K562 (cell line): ENCODE measurements around the gene UBR4. TPM values are rescaled to one million over a fixed set of nuclear protein-coding genes. Genes with fewer than 3 reads are reported as not detected.

Source experiments
- ATAC-seq: fragments of 200-7000 bp; cut with Tn5 transposase; 3 replicates; pipeline ENCODE4 v1.9.1; 2020; ENCODE audit warnings: moderate library complexity
- BruUV-seq: library from RNA; stranded (reverse); fragments of 400-500 nt; replicated peaks from 2 replicates; lab custom pipeline; 2021; lab: Mats Ljungman, UMichigan
- CTCF ChIA-PET: fragments of 300-600 bp; formaldehyde crosslinking; extraction: SDS; loops from one replicate; lab custom pipeline; 2021; ENCODE audit warnings: low intra/inter-chr PET ratio; lab: Yijun Ruan, JAX
- POLR2A ChIA-PET: fragments of 300-600, 350-650 bp; sonication (Branson Sonifier 250); formaldehyde crosslinking; extraction: SDS; loops from one replicate; lab custom pipeline; 2021; ENCODE audit warnings: antibody characterized with exemption, inconsistent platforms; lab: Yijun Ruan, JAX
- DNase-seq, 4 experiments: peaks; one replicate each; pipeline versions ENCODE4 v3.0.0 to v3.0.0-alpha.2; 2011 to 2018; ENCODE audit warnings: low spot score in 3 of 4, mixed read lengths in 3 of 4; ENCODE audit errors: extremely low read depth in 1 of 4
- FAIRE-seq: peaks from 2 replicates; lab custom pipeline; 2011; peaks lifted over from hg19 to GRCh38; lab: Jason Lieb, UNC
- H2AFZ ChIP-seq: 2 replicates; pipeline ENCODE4 v1.6.0; 2011; ENCODE audit warnings: low read depth, low read length, control low read depth, inconsistent platforms
- H3K27ac ChIP-seq: fragments of 200-600 bp; 3 replicates; pipeline ENCODE4 v1.8.0; 2011; ENCODE audit warnings: low read depth, mild to moderate bottlenecking, control low read depth, inconsistent platforms, low read length, moderate library complexity, mixed read lengths; ENCODE audit errors: extremely low read depth
- H3K27me3 ChIP-seq, 2 experiments: fragments of 300-600 bp in 1 of 2; 2 replicates in 1 of 2; 3 replicates in 1 of 2; pipeline versions ENCODE4 v1.6.0 to v1.8.0; 2011; ENCODE audit warnings: inconsistent platforms in 2 of 2, low read length in 2 of 2, mild to moderate bottlenecking in 1 of 2, mixed read lengths in 1 of 2, moderate library complexity in 1 of 2; ENCODE audit not compliant: control insufficient read depth in 2 of 2, insufficient read depth in 2 of 2
- H3K36me3 ChIP-seq: fragments of 300-600 bp; 3 replicates; pipeline ENCODE4 v1.8.0; 2011; ENCODE audit warnings: mild to moderate bottlenecking, low read length, inconsistent platforms; ENCODE audit not compliant: control insufficient read depth, insufficient read depth
- H3K4me1 ChIP-seq, 2 experiments: fragments of 200-600 bp in 1 of 2; replicated peaks in 1 of 2; 2 replicates in 1 of 2; 3 replicates in 1 of 2; pipeline versions ENCODE4 v1.5.1 to v1.8.0; 2011; ENCODE audit warnings: inconsistent platforms in 2 of 2, low read length in 2 of 2, mild to moderate bottlenecking in 1 of 2, mixed read lengths in 1 of 2, moderate library complexity in 1 of 2; ENCODE audit not compliant: control insufficient read depth in 2 of 2, insufficient read depth in 2 of 2
- H3K4me2 ChIP-seq: 2 replicates; pipeline ENCODE4 v1.6.1; 2011; ENCODE audit warnings: low read length, control low read depth, inconsistent platforms, mixed read lengths; ENCODE audit not compliant: insufficient read depth
- H3K4me3 ChIP-seq: fragments of 200-600 bp; sonication (generic), shearing (Covaris generic); 2 replicates; pipeline ENCODE4 v1.5.1; 2016; ENCODE audit warnings: control low read depth, inconsistent platforms
- H3K79me2 ChIP-seq: fragments of 200-600 bp; 3 replicates; pipeline ENCODE4 v1.8.0; 2011; ENCODE audit warnings: low read length, inconsistent platforms; ENCODE audit not compliant: control insufficient read depth, insufficient read depth
- H3K9ac ChIP-seq, 2 experiments: 2 replicates each; pipeline versions ENCODE4 v1.6.0 to v1.6.1; 2011; ENCODE audit warnings: low read depth in 2 of 2, low read length in 2 of 2, control low read depth in 1 of 2, inconsistent platforms in 1 of 2, mild to moderate bottlenecking in 1 of 2, mixed read lengths in 1 of 2; ENCODE audit not compliant: insufficient read depth in 1 of 2
- H3K9me1 ChIP-seq: one replicate; pipeline ENCODE4 v1.6.0; 2011; ENCODE audit warnings: inconsistent platforms, mild to moderate bottlenecking, low read length, moderate library complexity; ENCODE audit not compliant: control insufficient read depth, insufficient read depth
- H3K9me3 ChIP-seq: replicated peaks from 2 replicates; pipeline ENCODE4 v1.5.1; 2011; ENCODE audit warnings: low read depth, low read length, inconsistent platforms; ENCODE audit not compliant: control insufficient read depth, insufficient read depth
- H4K20me1 ChIP-seq: replicated peaks from 2 replicates; pipeline ENCODE4 v1.6.1; 2011; ENCODE audit warnings: low read length, inconsistent platforms, mixed read lengths; ENCODE audit not compliant: control insufficient read depth, insufficient read depth
- BDP1 ChIP-seq: IDR thresholded peaks from 3 replicates; pipeline ENCODE4 v1.6.1; 2011; ENCODE audit not compliant: insufficient read length, insufficient read depth
- FOS ChIP-seq: IDR thresholded peaks from 3 replicates; pipeline ENCODE4 v1.6.1; 2011; ENCODE audit not compliant: insufficient read length; ENCODE audit errors: extremely low read depth
- JUND ChIP-seq, 2 experiments: IDR thresholded peaks; 2 replicates in 1 of 2; 3 replicates in 1 of 2; pipeline ENCODE4 v1.6.1; 2011; ENCODE audit warnings: borderline replicate concordance in 2 of 2, low read depth in 2 of 2, low read length in 2 of 2, improper control_type of control experiment in 1 of 2, missing biosample characterization in 1 of 2, missing genetic modification characterization in 1 of 2, missing genetic modification reagents in 1 of 2
- MEIS2 ChIP-seq: fragments of 450-650 bp; IDR thresholded peaks from 2 replicates; pipeline ENCODE4 v1.6.1; 2014; ENCODE audit warnings: mild to moderate bottlenecking; ENCODE audit not compliant: partially characterized antibody
- PML ChIP-seq: IDR thresholded peaks from 2 replicates; pipeline ENCODE4 v1.6.1; 2012; ENCODE audit warnings: low read length, inconsistent platforms
- POLR2B ChIP-seq: fragments of 450-650 bp; IDR thresholded peaks from 2 replicates; pipeline ENCODE4 v1.6.1; 2018; ENCODE audit warnings: low read depth; ENCODE audit not compliant: partially characterized antibody
- POLR2G ChIP-seq: fragments of 200-400 bp; formaldehyde crosslinking; IDR thresholded peaks from 2 replicates; pipeline ENCODE4 v1.6.1; 2017; ENCODE audit warnings: low read depth, mild to moderate bottlenecking, antibody characterized with exemption, low read length, moderate library complexity
- TAF9B ChIP-seq: fragments of 450-650 bp; IDR thresholded peaks from 2 replicates; pipeline ENCODE4 v1.6.1; 2018; ENCODE audit warnings: mild to moderate bottlenecking; ENCODE audit not compliant: partially characterized antibody
- ZNF146 ChIP-seq: IDR thresholded peaks from one replicate; pipeline ENCODE4 v1.6.1; 2018; ENCODE audit warnings: missing compliant biosample characterization; ENCODE audit not compliant: unreplicated experiment
- ZNF324 ChIP-seq: fragments of 250-450 bp; sonication (Bioruptor Pico); IDR thresholded peaks from 2 replicates; pipeline ENCODE4 v1.4.0; 2020; ENCODE audit warnings: mild to moderate bottlenecking
- WGBS: fragments of 100-300 bp; shearing (Covaris generic); methylation state at CpG from one replicate; pipeline ENCODE4 v1.1.6; 2016; ENCODE audit warnings: low coverage, mixed read lengths; ENCODE audit not compliant: insufficient coverage; ENCODE audit errors: missing lambda C conversion rate; 5-methylcytosine and 5-hydroxymethylcytosine counted together
- in situ Hi-C: fragments of 300-500 bp; cut with MboI; formaldehyde crosslinking; loops from 4 replicates; pipeline ENCODE4 v1.15.0; 2018; ENCODE audit warnings: inconsistent platforms, mixed read lengths
- intact Hi-C: fragments of 100-400 bp; cut with micrococcal nuclease; formaldehyde crosslinking; loops from 2 replicates; pipeline ENCODE4 v1.14.2; 2022
- polyA plus RNA-seq, 8 experiments: library from polyadenylated mRNA; depleted of rRNA in 4 of 8; stranded (reverse) in 5 of 8; unstranded in 3 of 8; fragments of >200 nt; fragmentation: Nextera tagmentation in 2 of 8; fragmentation: Illumina TruSeq in 1 of 8; extraction: Ambion mirVana in 2 of 8; extraction: Trizol in 1 of 8; gene quantifications; 2 replicates each; pipeline versions ENCODE4 v1.2.1 to v1.2.3, GENCODE V29; 2011 to 2014; ENCODE audit warnings: inconsistent platforms in 1 of 8, missing spikeins in 1 of 8
- total RNA-seq, 7 experiments: library from RNA; depleted of rRNA in 6 of 7; stranded (reverse); fragments of >200 nt in 6 of 7; fragmentation: Illumina TruSeq in 2 of 7; extraction: Trizol in 2 of 7; gene quantifications; 2 replicates each; pipeline versions ENCODE4 v1.2.1 to v1.2.3, GENCODE V29; 2011 to 2021; ENCODE audit warnings: low replicate concordance in 1 of 7
- TF ChIP-seq, protein P1 (sequence below): sonication (generic); formaldehyde crosslinking; IDR thresholded peaks from 2 replicates; pipeline ENCODE4 v1.8.0; 2022; ENCODE audit warnings: missing genetic modification reagents, mild to moderate bottlenecking, moderate library complexity, borderline replicate concordance
- TF ChIP-seq, protein P2 (sequence below): fragments of 450-650 bp; formaldehyde crosslinking; IDR thresholded peaks from 2 replicates; pipeline ENCODE4 v1.4.0; 2020; ENCODE audit warnings: mild to moderate bottlenecking, mixed read lengths
- TF ChIP-seq, protein P3 (sequence below): fragments of 250-450 bp; sonication (Bioruptor Pico); IDR thresholded peaks from 2 replicates; pipeline ENCODE4 v1.9.0; 2021; ENCODE audit warnings: mild to moderate bottlenecking
- TF ChIP-seq, protein P4 (sequence below): fragments of 250-450 bp; sonication (Bioruptor Pico); IDR thresholded peaks from 2 replicates; pipeline ENCODE4 v1.5.0; 2021
- TF ChIP-seq, protein P5 (sequence below): sonication (generic); formaldehyde crosslinking; IDR thresholded peaks from 2 replicates; pipeline ENCODE4 v1.8.0; 2022; ENCODE audit warnings: mild to moderate bottlenecking, low read depth, missing genetic modification reagents

Gene UBR4
- total and polyA plus RNA-seq, 9 of the 15 experiments (the other 6 are each of a cell fraction or from before 2014, with no cell fraction given), result 55.4 to 277 (median 123) TPM

DNA sequence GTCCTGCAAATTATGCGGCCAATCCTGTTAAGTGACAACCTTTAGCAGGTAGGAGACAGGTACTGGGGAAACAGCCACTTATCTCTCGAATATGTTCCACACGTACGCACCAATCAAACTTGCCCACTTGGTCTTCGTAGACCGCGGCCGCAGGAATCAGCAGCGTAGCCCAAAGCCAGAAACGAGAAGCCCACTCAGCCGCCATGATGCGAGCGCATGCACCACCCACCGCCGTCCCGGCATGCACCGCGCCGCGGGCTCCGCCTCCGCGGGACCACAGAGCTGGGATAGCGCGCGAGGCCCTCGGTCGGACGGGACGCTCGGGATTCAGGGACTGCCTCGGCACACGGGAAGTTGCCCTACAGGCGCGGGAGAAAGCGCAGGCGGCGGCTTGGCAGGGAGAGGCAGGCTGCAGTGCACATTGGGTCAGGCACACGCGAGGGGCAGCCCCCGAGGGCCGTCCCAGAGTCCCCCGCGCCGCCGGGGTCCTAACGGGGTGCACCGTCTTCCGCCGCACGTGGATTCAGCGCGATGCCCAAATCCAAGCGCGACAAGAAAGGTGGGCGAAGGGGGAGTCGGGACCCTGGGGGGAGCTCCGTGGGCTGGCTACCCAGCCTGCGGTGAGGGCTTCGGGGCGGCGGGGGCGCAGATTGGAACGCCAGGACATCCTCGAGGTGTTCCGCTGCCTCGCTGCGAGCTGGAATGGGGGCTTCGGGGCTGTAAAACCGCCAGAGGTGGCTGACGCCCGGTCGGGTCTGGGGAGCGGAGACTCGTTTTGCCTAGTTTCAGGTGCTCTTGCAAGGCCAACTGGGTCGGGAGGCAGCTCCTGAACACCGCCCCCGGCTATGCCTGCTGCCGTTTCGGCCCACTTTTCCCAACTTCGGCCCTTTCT, 41.5 kb upstream of the UBR4 start, which contains the start of the genes EMC1 and MRTO4:
TSS of gene EMC1 (minus strand) at position 220 of the 892 bp plus-strand sequence. CDS start at position 205, 15 bp downstream.
TSS of gene MRTO4 (plus strand) at position 501 of the 892 bp plus-strand sequence. CDS start at position 532, 31 bp downstream.
- Histone ChIP-seq H4K20me1 (peaks cover 3% of the 10 kb centered on the region; the same call in 1 of the 2 replicates), H3K9me3 (no peaks in the 10 kb centered on the region), H3K4me2 (peak within 1 kb of the TSS; percentile 98), H3K9ac (peak within 1 kb of the TSS; percentile 100), H2AFZ (peak within 1 kb of the TSS; percentile 100), H3K79me2 (peaks cover 98% of the 10 kb centered on the region), H3K4me3 (peak within 1 kb of the TSS; percentile 99), H3K36me3 (peaks cover 65% of the 10 kb centered on the region), H3K27me3 (no peaks in the 10 kb centered on the region), H3K9me1 (peaks cover 3% of the 10 kb centered on the region), H3K4me1 (peaks cover 14 to 21% of the 10 kb centered on the region in 2 experiments; a peak in 4 of 5 replicates), H3K27ac (peak within 1 kb of the TSS; percentile 99)
- POLR2A ChIA-PET, result interaction anchor here (0.5 to 3.0 kb wide), 20 partner anchors 10 to 409 kb away, joined by 3 to 37 read pairs (median 4); partner anchors contain the start of genes AKR7A2, ALDH4A1 and SLC66A1
- peak; percentile 75 for FAIRE-seq
- peak; percentile 93 for ATAC-seq
- no TSS peak for BruUV-seq
- in situ Hi-C loops (no loop called here), intact Hi-C loops (loop anchor here (5.0 kb wide), 3 partner anchors 61 to 401 kb away; partner anchors contain the start of genes AKR7A2 and SLC66A1)
- peak; percentile 94 to 95 (median 94) for DNase-seq
- CTCF ChIA-PET, result no interaction called here
- under 1% methylated on average over 79 of the region's 81 CpGs for WGBS
- peak; percentile 46; the same call in 1 of the 2 replicates for TF ChIP-seq JUND (IDR thresholded peaks at IDR 0.05; ENCODE audit: borderline replicate concordance, low read depth, low read length)
- TF ChIP-seq JUND (tag; IDR thresholded peaks at IDR 0.05; ENCODE audit: borderline replicate concordance, low read depth, low read length), result no peak
- TF ChIP-seq, protein P1, sequence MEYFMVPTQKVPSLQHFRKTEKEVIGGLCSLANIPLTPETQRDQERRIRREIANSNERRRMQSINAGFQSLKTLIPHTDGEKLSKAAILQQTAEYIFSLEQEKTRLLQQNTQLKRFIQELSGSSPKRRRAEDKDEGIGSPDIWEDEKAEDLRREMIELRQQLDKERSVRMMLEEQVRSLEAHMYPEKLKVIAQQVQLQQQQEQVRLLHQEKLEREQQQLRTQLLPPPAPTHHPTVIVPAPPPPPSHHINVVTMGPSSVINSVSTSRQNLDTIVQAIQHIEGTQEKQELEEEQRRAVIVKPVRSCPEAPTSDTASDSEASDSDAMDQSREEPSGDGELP (CRISPR knock-in tag), result peak; percentile 83; the same call in 1 of the 2 replicates
- no peak for TF ChIP-seq FOS
- no peak for TF ChIP-seq MEIS2
- no peak for TF ChIP-seq ZNF146 (CRISPR knock-in tag)
- peak; percentile 90 for TF ChIP-seq POLR2B
- peak; percentile 77 for TF ChIP-seq PML
- TF ChIP-seq, protein P2, sequence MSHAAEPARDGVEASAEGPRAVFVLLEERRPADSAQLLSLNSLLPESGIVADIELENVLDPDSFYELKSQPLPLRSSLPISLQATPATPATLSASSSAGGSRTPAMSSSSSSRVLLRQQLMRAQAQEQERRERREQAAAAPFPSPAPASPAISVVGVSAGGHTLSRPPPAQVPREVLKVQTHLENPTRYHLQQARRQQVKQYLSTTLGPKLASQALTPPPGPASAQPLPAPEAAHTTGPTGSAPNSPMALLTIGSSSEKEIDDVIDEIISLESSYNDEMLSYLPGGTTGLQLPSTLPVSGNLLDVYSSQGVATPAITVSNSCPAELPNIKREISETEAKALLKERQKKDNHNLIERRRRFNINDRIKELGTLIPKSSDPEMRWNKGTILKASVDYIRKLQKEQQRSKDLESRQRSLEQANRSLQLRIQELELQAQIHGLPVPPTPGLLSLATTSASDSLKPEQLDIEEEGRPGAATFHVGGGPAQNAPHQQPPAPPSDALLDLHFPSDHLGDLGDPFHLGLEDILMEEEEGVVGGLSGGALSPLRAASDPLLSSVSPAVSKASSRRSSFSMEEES (CRISPR knock-in tag), result no peak
- peak; percentile 92 for TF ChIP-seq TAF9B
- TF ChIP-seq, protein P3, sequence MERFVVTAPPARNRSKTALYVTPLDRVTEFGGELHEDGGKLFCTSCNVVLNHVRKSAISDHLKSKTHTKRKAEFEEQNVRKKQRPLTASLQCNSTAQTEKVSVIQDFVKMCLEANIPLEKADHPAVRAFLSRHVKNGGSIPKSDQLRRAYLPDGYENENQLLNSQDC (CRISPR knock-in tag), result 0 out of 2 replicates have a peak, but pooled peaks have one; percentile 47
- TF ChIP-seq, protein P4, sequence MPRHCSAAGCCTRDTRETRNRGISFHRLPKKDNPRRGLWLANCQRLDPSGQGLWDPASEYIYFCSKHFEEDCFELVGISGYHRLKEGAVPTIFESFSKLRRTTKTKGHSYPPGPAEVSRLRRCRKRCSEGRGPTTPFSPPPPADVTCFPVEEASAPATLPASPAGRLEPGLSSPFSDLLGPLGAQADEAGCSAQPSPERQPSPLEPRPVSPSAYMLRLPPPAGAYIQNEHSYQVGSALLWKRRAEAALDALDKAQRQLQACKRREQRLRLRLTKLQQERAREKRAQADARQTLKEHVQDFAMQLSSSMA (CRISPR knock-in tag), result peak; percentile 44; the same call in 1 of the 2 replicates
- peak; percentile 97 for TF ChIP-seq POLR2G
- 0 out of 2 replicates have a peak, but pooled peaks have one; percentile 53 for TF ChIP-seq ZNF324 (CRISPR knock-in tag)
- TF ChIP-seq, protein P5, sequence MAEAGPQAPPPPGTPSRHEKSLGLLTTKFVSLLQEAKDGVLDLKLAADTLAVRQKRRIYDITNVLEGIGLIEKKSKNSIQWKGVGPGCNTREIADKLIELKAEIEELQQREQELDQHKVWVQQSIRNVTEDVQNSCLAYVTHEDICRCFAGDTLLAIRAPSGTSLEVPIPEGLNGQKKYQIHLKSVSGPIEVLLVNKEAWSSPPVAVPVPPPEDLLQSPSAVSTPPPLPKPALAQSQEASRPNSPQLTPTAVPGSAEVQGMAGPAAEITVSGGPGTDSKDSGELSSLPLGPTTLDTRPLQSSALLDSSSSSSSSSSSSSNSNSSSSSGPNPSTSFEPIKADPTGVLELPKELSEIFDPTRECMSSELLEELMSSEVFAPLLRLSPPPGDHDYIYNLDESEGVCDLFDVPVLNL (CRISPR knock-in tag), result peak; percentile 51
- no peak for TF ChIP-seq BDP1
